Endometrium (tissue), 2 donors: ENCODE results near the gene PGGHG.
"Not testable (repeated sequence)": the region's sequence is repeated elsewhere in the genome, so short reads cannot be mapped to it uniquely, and the experiment has no call there.

ENCODE experiments used
- FAIRE-seq: peaks from 2 replicates; lab custom pipeline; 2012; peaks lifted over from hg19 to GRCh38; lab: Jason Lieb, UNC
- donor health status: control.
- donor health status: control.

Gene PGGHG

DNA sequence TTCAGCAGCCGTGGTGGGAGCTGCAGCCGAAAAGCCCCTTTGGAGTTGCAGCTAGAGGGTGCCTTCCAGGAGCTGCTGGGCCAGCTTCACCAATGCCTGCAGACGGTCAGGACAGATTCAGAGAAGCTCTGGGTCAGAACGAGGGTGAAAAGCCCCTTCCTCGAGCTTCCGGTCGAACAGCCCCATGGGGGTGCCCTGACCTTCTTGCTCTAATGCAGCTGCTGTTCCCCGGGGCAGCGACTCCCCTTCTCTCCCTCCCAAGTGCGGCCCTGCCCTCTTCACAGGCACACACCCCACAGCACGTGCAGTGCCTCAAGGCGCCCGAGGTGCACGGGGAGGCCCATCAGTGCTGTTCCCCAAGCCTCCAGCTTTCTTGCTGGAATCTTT is 41.4 kb downstream of the PGGHG start:
- no peak for FAIRE-seq

DNA sequence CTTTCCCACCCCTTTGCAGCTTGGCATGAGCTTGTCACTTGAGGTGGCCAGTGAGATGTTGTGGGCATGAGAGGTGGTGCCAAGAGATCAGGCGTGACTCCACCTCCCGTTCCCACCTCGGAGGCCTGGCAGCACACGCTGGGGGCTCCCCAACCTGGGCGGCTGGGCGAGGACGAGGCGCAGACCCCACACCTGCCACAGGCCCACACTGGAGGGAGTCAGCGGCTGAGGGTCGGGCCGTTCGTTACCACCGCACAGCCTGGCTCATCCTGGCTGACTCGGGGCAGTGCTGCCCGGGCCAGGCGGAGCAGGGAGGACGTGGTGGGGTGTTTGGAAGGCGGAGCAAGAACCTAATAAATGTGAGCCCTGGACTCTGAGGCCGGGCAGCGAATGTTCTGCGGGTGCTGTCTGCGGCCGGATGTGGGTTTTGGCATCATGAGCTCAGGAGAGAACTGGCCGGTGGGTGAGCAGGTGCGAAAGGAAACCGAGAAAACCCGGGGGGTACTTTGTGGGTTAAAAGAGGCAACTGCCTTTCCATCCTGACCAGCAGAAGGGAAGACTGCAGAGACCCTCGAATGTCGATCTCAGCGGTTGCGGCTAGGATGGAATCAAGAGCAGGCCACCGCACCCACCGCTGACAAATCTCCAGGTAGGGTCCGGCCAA is 41.9 kb downstream of the PGGHG start:
- FAIRE-seq, result no peak

DNA sequence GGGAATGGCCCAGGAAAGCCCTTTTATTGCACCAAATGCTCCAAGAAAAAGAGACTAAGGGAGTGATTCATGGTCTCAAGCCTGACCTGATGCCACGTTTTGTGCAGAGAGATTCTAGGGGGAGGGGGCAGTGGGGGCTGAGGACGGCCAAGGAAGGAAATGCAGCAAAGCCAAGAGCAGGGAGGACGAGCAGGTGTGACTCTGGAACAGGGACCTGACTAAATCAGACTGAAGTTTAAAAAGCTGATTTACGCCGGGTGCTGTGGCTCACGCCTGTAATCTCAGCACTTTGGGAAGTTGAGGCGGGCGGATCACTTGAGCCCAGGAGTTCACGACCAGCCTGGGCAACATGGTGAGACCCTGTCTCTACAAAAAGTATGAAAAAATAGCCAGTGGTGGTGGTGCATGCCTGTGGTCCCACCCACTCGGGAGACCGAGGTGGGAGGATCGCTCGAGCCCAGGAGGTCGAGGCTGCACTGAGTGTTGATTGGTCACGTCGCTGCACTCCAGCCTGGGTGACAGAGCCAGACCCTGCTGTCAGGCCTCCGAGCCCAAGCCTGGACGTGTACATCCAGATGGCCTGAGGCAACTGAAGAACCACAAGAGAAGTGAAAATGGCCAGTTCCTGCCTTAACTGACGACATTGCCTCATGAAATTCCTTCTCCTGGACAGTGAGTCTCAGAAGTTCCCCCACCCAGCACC is 42.6 kb downstream of the PGGHG start:
- no peak for FAIRE-seq

DNA sequence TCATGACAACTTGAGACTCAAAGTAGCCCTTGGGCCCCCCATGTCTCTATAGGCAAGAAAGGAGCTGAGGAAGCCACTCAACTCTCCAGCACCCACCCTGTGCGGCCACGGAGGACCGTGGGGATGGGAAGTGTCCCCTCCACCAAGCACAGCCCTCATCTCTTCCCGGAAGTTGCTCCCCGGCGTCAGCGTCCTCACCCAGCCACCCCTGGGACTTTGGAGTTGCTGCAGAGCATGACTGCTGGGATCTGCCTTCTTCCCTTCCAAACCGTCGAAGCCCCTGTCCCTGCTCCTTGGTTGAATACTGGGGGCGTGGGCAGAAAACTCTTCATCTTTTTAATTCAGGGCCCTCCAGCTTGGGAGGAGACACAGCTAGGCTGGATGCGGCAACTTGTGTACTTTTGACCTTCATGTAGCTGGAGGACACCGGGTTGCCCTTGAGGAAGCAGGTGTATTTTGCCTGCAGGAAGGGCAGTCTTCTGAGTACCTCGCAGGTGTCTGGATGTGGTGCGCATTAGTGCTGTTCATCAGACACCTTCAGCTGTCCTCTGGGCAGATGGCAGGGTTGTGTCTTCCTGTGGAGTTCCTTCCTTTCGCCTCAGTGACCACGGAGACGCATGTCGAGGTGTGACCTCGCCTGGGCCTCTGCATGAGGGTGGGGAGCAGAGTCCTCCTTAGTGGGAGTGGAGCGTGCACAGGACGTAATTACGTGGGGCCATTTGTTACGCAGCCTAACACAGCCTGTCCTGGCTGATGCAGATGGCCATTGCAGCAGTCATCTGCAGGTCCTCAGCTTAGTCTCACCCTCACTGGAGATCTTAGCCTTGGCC is 43.9 kb downstream of the PGGHG start:
- no peak for FAIRE-seq

DNA sequence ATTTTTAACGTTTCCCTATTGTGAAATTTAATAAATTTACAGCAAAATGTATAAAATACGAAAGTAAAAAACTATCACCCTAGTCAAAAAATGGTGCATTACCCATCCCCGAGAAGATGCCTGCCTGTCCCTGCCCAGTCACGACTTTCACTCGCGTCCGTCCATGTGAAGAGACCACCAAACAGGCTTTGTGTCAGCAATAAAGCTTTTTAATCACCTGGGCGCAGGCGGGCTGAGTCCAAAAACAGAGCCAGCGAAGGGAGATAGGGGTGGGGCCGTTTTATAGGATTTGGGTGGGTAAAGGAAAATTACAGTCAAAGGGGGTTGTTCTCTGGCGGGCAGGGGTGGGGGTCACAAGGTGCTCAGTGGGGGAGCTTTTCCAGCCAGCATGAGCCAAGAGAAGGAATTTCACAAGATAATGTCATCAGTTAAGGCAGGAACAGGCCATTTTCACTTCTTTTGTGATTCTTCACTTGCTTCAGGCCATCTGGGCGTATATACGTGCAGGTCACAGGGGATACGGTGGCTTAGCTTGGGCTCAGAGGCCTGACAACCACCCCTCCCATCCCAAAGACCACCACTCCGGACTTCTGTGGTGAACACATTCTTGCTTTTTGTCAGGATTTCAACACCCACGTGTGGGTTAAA is 44.8 kb downstream of the PGGHG start:
- not testable (repeated sequence) for FAIRE-seq

DNA sequence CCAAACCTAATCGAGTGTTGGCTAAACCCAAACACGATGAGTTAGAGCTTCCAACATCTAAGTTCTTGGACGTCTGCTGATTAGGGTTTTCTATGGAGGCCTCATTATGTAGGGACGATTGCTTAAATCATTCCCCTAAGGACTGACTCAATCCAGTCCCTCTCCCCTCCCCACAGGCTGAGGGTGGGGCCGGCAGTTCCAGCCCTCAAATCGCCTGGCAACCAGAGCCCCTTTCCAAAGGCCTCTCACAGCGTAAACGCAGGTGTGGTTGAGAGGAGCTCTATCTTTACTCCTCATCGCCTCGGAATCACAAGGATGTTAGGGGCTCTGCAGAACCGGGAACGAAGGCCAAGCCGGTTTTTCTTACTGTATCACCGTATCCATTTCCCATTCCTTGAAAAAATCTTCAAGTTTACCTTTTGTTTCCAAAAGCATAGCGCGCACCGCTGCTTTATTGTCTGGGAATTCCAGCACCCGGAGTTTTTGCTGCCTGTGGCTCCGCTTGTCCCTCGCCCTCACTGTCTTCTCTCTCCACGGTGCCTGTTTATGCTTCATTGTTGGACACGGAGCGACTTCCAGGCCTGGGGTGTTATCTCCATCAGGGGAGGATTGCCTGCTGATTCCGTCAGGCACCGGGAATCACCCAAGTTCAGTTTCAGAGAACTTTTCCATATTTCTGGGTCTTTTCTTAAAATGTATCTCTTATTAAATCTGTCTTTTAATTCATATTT is 45.5 kb downstream of the PGGHG start:
- FAIRE-seq, result peak; percentile 18

DNA sequence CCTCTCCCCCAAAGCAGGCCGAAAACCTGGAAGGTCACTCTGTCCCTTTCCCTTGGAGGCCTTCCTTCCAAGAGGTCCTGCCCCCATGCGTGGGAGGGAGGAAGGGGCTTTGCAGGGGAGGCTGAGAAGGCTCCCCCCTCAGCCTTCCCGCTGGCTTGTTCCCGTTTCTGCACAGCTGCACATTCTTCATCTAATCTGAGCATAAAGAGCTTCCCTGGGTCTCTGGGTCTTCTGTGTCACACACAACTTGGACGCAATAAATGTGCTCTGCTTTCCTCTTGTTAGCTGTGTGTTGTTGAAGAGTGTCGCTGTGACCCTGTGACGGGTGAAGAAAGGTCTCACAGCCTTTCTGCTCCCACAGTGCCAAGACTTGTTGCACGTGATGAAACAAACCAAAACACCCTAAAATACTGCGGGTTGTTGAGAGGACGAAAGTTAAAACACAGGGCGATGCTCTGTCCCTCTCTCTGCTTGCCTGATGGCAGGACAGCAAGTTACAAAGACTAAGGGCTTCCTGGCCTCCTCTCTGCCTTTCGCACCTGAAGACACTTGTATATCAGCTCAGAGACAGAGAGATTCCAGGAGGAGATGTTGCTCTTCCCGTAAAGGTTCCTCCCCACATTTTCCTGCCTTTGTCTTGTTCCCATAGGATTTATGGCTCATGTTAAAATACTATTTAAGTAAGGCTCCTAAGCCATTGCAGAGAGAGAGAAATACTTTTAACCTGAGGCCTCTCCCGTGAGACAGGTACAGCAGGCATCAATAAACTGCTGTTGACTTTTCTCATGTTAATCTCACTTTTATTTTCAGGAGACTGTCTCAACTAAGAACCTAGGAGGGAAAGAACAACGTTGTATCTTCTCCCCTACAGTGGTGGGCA is 47.1 kb downstream of the PGGHG start:
- peak; percentile 95 for FAIRE-seq

DNA sequence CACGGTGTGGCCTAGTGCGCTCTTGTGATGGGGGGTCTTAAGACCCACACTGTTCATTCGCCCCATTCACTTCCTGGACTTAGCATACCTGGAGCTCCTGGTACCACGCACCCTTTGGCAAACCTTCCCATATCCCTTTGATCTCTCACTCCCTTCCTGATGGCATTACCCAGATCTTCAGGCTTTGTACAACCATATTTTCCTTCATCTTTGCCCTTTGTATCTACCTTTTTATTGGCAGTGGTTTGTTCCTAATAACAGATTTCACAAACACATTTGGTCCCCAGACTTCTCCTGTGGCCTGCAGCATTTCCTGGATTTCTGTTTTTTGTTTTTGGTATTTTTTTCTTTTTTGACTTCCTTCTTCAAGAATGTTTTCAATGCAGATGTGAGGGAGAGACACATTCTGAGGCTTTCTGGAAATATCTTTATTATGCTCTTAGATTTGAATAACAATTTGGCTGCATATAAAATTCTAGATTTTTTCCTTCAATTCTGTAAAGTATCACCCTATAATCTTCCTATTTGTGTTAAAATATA is 47.8 kb downstream of the PGGHG start:
- peak; percentile 97 for FAIRE-seq

DNA sequence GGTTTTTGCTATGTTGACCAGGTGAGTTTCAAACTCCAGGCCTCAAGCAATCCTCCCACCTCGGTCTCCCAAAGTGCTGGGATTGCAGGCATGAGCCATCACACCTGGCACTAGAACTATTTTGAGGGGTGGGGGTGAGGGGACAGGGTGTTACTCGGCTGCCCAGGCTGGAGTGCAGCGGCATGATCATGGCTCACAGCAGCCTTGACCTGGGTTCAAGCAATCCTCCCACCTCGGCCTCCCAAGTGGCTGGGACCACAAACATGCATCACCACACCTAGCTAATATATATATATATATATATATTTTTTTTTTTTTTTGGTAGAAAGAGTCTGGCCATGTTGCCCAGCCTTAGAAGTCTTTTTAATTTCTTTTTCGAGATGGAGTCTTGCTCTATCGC is 48.8 kb downstream of the PGGHG start:
- FAIRE-seq, result no peak

DNA sequence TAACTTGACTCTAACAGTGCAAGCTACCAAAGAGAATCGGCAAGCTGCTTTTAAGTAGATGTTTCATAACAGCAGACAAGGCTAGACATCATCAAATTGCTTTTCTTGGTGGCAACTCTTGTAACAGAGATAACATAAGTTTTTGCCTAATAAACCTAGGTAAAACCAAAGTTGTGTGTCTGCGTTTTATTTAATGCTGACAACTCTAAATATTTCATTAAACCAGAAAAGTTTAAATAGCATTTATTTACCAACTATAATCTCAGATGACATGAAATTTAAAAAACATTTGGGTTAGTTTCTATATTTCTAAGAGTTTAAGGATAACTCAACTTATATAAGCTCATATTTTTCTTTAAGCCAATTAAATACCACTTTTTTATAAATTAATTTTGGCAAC is 51.0 kb downstream of the PGGHG start:
- FAIRE-seq, result peak; percentile 45

DNA sequence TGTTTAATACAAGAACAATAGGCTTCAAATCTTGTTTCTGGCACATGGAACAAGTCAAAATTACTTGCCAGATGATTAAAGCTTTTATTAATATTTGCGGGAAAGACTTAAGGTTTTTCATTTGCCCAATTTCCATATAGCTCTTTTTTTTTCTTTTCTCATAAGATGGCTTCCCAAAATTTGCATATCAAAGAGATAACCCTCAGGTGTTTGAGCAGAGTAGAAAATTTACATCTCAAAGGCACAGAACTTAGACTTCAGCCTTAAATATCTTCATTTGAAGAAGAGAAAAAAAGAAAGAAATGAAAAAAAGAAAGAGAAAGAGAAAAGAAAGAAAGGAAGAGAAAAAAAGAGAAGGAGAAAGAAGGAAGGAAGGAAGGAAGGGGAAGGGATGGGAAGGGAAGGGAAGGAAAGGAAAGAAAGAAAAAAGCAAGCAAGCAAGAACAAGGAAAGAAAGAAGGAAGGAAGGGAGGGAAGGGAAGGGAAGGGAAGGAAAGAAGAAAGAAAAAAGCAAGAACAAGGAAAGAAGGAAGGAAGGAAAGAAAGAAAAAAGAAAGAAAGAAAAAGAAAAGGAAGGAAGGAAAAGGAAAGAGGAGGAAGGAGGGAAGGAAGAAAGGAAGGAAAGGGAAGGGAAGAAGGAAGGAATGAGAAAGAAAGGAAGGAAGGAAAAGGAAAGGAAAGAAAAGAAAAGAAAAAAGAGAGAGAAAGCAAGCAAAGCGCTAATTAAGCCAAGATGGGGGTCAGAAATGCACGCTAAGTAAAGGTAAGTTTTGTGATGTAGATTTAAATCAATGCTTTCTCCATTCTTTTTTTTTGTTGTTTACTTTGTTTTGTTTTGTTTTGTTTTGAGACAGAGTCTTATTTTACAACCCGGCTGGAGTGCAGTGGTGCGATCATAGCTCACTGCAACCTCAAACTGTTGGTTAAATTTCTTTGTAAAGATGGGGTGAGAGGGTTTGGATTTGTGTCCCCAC is 51.9 kb downstream of the PGGHG start:
- FAIRE-seq, result no peak

DNA sequence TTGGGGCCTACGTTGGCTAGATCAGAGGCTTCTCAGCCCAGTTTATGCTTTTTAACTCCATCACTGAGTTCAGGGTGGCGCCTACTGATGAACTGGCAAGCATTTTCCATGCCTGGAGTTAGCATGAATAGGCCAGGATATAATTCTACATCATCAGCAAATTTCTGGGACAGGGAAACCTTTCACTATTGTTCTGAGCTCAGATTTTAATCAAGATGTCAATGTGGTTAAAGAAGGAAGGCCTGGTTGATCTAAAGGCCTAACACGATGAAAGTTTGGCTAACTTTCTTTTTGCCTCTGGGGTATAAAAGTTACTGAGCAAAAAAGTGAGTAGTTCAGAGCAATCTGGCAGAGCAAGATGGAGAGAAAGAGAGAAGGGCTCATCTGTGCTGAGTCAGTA is 53.4 kb downstream of the PGGHG start:
- FAIRE-seq, result no peak

DNA sequence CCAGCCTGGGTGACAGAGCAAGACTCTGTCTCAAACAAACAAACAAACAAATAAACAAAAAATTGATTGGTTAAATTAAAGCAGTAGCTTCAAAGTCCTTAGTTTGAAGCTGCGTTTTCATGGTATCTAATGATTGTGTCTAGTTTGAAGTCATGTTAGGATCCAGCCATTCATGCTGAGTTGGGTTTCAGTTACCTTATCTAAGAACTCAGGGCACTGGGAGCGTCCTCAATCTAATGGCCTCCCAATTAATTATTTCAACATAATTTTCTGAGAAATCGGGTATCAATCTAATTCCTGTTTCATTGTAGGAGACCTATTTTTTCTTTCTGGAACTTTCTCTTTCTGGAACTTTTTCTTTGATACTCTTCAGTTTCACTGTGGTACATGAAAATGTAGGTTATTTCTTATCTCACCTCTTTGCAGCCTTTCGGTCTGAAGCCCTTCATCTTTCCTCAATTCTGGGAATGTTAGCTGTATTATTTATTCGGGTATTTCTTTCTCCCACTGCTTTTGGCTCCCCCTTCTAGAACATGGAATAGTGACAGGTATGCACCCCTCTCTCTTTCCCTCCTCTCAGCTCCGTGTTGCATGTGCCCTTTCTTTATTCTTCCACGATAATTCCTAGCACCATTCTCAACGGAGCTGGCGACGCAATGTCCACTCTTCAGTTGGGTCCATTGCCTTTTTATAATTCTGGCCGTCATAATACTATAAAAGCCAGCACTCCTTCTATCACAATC is 56.1 kb downstream of the PGGHG start:
- no peak for FAIRE-seq
